Middle frontal gyrus (tissue), 1 donor: ENCODE results near the gene IVD.

ENCODE experiments used
- DNase-seq: peaks from one replicate; pipeline ENCODE4 v3.0.0-alpha.2; 2015; ENCODE audit warnings: low spot score; ENCODE audit errors: extremely low spot score

The IVD gene

GRCh38 chr15:40405501-40406381 lies at the start of gene IVD:
Gene IVD, plus strand, starts transcription at chr15:40405795. Its CDS starts 33 bp downstream, at chr15:40405828.
- DNase-seq = peak; percentile 96

GRCh38 chr15:40355976-40356585 lies 49.5 kb upstream of the IVD start:
- no peak for DNase-seq

- DNase-seq = no peak
Observed at GRCh38 chr15:40357246-40357645, 48.3 kb upstream of the IVD start.

GRCh38 chr15:40357723-40358470 lies 47.7 kb upstream of the IVD start, which contains the start of gene DISP2:
Gene DISP2, plus strand, starts transcription at chr15:40358219. Its CDS starts 103 bp downstream, at chr15:40358322.
- peak; percentile 82 for DNase-seq

- DNase-seq = no peak
Observed at GRCh38 chr15:40358471-40359353, 46.9 kb upstream of the IVD start.

- no peak for DNase-seq
Observed at GRCh38 chr15:40360015-40360414, 45.6 kb upstream of the IVD start.

GRCh38 chr15:40361640-40362039 lies 44.0 kb upstream of the IVD start:
- no peak for DNase-seq

- DNase-seq = no peak
Observed at GRCh38 chr15:40363611-40364010, 42.0 kb upstream of the IVD start.

GRCh38 chr15:40364251-40364650 lies 41.3 kb upstream of the IVD start:
- DNase-seq = no peak

- no peak for DNase-seq
Observed at GRCh38 chr15:40365016-40365415, 40.6 kb upstream of the IVD start.

GRCh38 chr15:40365624-40366456 lies 39.8 kb upstream of the IVD start:
- no peak for DNase-seq

- DNase-seq = no peak
Observed at GRCh38 chr15:40366457-40367370, 38.9 kb upstream of the IVD start.

GRCh38 chr15:40367371-40367685 lies 38.3 kb upstream of the IVD start:
- DNase-seq = no peak

GRCh38 chr15:40367686-40368611 lies 37.6 kb upstream of the IVD start:
- peak; percentile 58 for DNase-seq

GRCh38 chr15:40368719-40369473 lies 36.7 kb upstream of the IVD start:
- DNase-seq = no peak

GRCh38 chr15:40369474-40369869 lies 36.1 kb upstream of the IVD start:
- DNase-seq = no peak

GRCh38 chr15:40369971-40370370 lies 35.6 kb upstream of the IVD start:
- no peak for DNase-seq
